GM12873 (cell line): ENCODE data around the gene UQCR11.

Experiments used
- TF ChIP-seq, protein P1 (sequence below): IDR thresholded peaks from 2 replicates; pipeline ENCODE4 v1.5.1; 2012; ENCODE audit warnings: low read depth, mild to moderate bottlenecking, moderate library complexity, low read length, control low read depth; ENCODE audit not compliant: insufficient read depth; ENCODE audit errors: missing control alignments

Gene UQCR11

DNA sequence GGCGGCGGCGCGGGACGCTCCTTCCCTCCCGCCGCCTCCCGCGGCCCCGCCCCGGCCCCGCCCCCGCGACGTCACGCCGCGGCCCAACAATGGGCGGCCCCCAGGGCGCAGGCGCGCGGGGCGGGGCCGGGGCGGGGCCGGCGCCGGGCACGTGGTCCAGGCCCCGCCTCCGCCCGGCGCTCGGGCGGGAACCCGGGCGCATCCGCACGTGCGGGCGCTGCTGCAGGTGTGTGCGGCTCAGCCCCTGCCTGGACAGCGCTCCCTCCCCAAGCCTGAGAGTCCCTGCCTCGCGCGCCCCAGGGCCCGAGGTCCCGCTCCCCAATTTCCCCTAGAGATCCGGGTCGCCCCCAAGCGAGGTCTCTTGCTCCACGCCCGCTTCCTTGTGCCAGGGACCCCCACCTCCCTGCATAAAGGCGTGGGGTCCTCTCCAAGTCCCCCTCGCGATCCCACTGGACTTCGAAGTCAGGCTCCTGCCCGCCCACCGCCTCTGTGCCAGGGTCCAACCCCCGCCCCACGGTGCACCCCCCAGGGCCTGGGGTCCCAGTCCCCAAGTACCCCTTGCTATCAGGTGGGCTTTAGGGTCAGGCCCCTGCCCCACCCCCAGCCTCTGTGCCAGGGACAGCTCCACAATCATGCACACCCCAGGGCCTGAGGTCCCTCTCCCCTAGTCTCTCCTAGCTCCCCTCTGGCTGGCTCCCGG lies 36.8 kb downstream of the UQCR11 start, which contains the start of gene MEX3D:
TSS of gene MEX3D (minus strand) at position 6 of the 700 bp plus-strand sequence. CDS start 267 bp downstream, outside the sequence.
- TF ChIP-seq, protein P1, sequence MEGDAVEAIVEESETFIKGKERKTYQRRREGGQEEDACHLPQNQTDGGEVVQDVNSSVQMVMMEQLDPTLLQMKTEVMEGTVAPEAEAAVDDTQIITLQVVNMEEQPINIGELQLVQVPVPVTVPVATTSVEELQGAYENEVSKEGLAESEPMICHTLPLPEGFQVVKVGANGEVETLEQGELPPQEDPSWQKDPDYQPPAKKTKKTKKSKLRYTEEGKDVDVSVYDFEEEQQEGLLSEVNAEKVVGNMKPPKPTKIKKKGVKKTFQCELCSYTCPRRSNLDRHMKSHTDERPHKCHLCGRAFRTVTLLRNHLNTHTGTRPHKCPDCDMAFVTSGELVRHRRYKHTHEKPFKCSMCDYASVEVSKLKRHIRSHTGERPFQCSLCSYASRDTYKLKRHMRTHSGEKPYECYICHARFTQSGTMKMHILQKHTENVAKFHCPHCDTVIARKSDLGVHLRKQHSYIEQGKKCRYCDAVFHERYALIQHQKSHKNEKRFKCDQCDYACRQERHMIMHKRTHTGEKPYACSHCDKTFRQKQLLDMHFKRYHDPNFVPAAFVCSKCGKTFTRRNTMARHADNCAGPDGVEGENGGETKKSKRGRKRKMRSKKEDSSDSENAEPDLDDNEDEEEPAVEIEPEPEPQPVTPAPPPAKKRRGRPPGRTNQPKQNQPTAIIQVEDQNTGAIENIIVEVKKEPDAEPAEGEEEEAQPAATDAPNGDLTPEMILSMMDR: no peak

DNA sequence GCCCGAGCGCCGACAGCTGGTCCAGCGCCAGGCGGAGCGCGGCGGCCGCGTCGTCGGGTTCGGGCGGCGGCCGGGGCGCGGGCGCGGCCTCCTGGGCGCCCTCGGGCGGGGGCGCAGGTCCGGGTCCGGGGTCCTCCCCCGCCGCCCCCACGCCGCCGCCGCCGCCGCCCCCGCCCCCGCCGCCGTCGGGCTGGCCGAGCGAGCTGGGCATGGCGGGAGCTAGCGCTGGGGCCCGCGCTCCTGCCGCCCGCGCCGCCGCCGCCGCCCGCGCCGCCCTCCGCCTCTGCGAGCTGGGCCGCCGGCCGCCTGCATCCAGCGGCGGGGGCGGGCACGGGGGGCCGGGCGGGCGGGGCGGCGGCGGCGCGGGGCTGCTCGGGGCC lies 37.4 kb downstream of the UQCR11 start:
- TF ChIP-seq, protein P1: no peak

DNA sequence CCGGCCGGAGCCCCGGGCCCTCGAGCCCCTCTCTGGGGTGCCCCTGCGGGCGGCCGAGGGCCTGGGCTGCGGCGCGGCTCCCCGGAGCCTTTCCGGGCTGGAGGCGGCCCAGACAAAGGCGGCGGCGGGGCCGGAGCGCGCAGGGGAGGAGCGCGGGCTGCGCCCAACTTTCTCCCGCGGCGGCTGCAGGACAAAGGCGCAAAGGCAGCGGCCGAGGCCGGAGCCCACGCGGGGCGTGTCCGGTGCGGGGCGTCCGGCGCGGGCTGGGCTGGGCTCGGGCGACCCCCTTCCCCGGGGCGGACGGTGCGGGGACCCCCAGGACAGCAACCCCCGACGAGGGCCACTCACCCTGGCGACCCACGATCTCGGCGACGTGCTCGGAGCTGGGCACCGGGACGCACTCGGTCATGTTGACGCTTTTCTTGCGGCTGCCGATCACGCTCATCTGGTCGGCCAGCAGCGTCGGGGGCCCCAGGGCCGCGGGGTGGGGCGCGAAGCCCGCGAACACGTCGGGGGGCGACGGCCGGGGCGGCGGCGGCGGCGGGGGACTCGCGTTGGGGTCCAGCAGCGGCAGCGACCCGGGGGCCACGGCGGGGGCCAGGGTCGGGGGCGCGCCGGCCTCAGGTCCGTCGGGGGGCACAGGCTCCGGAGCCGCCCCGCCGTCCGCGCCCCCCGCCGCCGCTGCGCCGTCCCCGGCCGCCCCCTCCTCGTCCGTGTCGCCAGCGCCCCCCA lies 38.0 kb downstream of the UQCR11 start:
- TF ChIP-seq, protein P1: no peak

DNA sequence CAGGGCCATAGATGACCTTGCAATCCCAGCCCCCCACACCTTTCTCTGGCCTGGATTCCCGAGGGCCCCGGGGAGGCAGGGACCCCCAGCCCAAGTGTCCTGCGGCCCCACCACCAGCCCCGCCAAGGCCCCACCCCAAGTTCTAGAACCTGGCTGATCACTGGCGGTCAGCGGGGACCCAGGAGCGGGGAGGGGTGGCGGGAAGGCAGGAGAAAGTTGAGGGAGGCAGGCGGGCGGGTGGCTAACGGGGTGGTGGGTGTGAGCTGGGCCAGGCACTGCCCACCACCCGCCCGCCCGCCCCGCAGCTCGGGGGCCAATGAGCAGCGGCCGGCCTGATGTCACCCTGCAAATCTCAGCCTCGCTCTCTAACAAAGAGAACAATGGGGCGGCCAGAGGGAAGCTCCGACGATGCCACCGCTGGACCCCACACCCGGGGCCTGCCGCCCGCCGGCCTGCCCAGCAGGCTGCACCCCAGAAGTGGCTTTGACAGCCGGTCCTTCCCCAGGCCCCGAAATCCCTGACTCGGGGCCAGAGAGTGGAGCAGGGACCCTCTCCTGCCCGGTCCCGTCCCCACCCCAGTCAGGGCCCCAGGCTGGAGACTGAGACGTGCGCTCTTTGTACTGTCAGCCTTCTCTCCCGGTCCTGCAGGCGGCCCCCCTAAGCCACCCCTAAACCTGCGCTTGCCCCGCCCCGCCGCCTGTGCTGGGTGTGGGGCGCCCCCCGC lies 38.7 kb downstream of the UQCR11 start:
- TF ChIP-seq, protein P1: no peak

DNA sequence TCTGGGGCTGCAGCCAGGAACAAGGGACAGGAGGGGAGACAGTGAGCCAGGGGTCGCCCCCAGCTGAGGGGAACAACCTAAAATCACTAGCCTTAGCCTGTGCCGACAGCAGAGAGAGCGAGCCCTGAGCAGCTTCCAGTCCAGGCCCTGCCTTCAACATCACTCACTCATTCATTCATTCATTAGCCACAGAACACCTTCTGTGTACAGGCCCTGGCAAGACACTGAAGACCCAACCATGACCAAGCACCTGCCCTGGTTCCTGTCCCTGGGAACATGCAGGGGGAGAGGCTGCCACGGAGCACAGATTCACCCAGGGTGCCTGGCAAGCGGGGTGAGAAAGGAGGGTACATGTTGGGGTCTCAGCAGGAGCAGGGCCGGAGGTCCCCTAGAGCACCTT lies 42.0 kb downstream of the UQCR11 start:
- TF ChIP-seq, protein P1: no peak

DNA sequence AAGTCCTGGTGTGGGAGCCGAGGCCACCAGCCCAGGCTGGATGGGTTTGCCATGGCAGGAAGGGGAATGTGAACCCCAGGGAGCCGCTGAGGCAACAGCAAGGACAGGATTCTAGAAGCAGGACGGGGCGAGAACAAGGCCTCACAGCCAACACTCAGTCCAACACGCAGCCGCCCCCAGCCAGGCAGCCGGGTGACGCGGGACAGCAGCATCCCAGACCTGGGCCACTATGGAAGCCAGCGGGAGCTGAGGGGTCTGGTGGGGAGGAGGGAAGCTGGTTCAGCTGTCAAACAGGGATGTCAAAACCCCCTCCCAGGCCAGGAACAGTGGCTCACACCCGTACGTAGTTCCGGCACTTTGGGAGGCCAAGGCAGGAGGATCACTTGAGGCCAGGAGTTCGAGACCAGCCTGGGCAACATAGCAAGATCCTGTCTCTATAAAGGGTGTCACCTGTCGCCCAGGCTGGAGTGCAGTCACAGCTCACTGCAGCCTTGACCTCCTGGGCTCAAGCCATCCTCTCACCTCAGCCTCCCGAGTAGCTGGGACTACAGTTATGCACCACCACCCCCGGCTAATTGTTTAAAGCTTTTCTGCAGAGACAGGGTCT lies 43.9 kb downstream of the UQCR11 start:
- TF ChIP-seq, protein P1: no peak
